Gastrocnemius medialis (tissue), 4 donors: Measurements from ENCODE around the gene ZNF892. TPM values are rescaled to one million over a fixed set of nuclear protein-coding genes. Genes with fewer than 3 reads are reported as not detected.

ENCODE experiments used
- ATAC-seq, 2 donors: fragments of 150-250 bp; one replicate each; pipeline ENCODE4 v1.9.1; 2016
- DNase-seq, 2 donors: peaks; one replicate each; pipeline ENCODE4 v3.0.0-alpha.2; 2019
- H3K27ac ChIP-seq, 4 donors: fragments of 200-600 bp; sonication (generic); 1 replicate in 1 of 4; 2 replicates in 3 of 4; pipeline ENCODE4 v1.5.1; 2016 to 2018; ENCODE audit warnings: mild to moderate bottlenecking in 2 of 4, moderate library complexity in 1 of 4
- H3K27me3 ChIP-seq, 3 donors: fragments of 200-600 bp; sonication (generic) in 2 of 3; 1 replicate in 1 of 3; 2 replicates in 2 of 3; pipeline versions ENCODE4 v1.5.1 to v1.6.0; 2016 to 2019; ENCODE audit warnings: mild to moderate bottlenecking in 1 of 3, moderate library complexity in 1 of 3
- H3K36me3 ChIP-seq, 2 donors: fragments of 200-600 bp; sonication (generic) in 1 of 2; one replicate each; pipeline ENCODE4 v1.5.1; 2017 to 2018
- H3K4me1 ChIP-seq, 2 donors: fragments of 200-600 bp; sonication (generic) in 1 of 2; one replicate each; pipeline ENCODE4 v1.5.1; 2016 to 2017; ENCODE audit warnings: mild to moderate bottlenecking in 2 of 2
- H3K4me3 ChIP-seq, 4 donors: fragments of 200-600 bp; sonication (generic) in 3 of 4; 1 replicate in 1 of 4; 2 replicates in 3 of 4; pipeline ENCODE4 v1.5.1; 2016 to 2019; ENCODE audit warnings: mild to moderate bottlenecking in 2 of 4
- H3K9me3 ChIP-seq, 3 donors: fragments of 200-600 bp; sonication (generic) in 2 of 3; 1 replicate in 1 of 3; 2 replicates in 2 of 3; pipeline ENCODE4 v1.5.1; 2016 to 2019
- POLR2A ChIP-seq, 2 donors: fragments of 450-650 bp; IDR thresholded peaks; one replicate each; pipeline ENCODE4 v1.6.1; 2017; ENCODE audit warnings: antibody characterized with exemption in 2 of 2, mild to moderate bottlenecking in 2 of 2, moderate library complexity in 2 of 2
- in situ Hi-C, 4 donors: fragments of 200-750 bp; cut with MboI; loops; one replicate each; pipeline versions ENCODE4 v1.15.0 to v1.8.0; 2017; ENCODE audit warnings: low sequenced_read_pairs in 4 of 4
- intact Hi-C: fragments of 100-400 bp; cut with DNase I; formaldehyde crosslinking; loops from one replicate; pipeline ENCODE4 v1.15.1; 2023; ENCODE audit warnings: low total_unique reads
- total RNA-seq, 4 donors: library from RNA; depleted of rRNA; stranded (reverse); fragments of >200 nt; gene quantifications; one replicate each; pipeline versions ENCODE4 v1.1.0 to v1.2.3, GENCODE V29; 2016
- TF ChIP-seq, protein P1 (sequence below), 5 experiments: fragments of 450-650 bp in 3 of 5; fragments of 200-600 bp in 2 of 5; sonication (generic) in 2 of 5; IDR thresholded peaks in 4 of 5; conservative IDR thresholded peaks in 1 of 5; 1 replicate in 4 of 5; 2 replicates in 1 of 5; pipeline ENCODE4 v1.5.1; 2016 to 2019; ENCODE audit warnings: antibody characterized with exemption in 5 of 5, mild to moderate bottlenecking in 3 of 5, moderate library complexity in 3 of 5

The ZNF892 gene
- total RNA-seq, 4 donors from 2014 or later, result 1.5 to 4.5 (median 2.1) TPM

DNA sequence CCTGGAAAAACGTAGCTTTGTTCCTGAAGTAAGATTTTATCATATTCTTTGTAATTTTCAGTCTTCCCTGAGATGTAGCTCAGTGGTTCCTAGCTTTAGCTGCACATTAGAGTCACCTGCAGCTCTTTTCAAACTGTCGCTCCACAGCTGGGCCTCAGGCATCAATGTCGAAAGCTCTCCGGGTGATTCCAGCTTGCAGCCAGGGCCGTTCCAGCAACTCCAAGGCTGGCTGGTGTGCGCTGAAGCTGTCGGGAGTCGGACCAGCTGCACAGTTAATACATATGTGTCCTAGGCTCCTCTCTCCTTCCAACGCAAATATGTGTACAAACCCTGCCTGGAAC lies 42.3 kb upstream of the ZNF892 start:
- in situ Hi-C loops (loop anchor here in 1 of 4 donors (5.0 kb wide), 1 partner anchor 42 kb away; the partner anchor contains the start of gene ZNF892), intact Hi-C loops (loop anchor here (1.0 to 10.0 kb wide), 3 partner anchors 42 to 1470 kb away; partner anchors contain the start of genes KANSL3, MRPS5 and ZNF892)
- peak overlapping the region; percentile 65 to 96 (median 90) for H3K4me3 ChIP-seq
- H3K27ac ChIP-seq, result peak overlapping the region; percentile 90 to 95 (median 94)
- peak; percentile 24 to 52 for ATAC-seq
- H3K4me1 ChIP-seq, result peaks cover 22 to 26% of the 10 kb centered on the region in 2 donors
- peaks cover 0 to 8% of the 10 kb centered on the region in 2 donors for H3K36me3 ChIP-seq
- DNase-seq, result no peak
- TF ChIP-seq POLR2A (IDR thresholded peaks at IDR 0.05), result no peak
- TF ChIP-seq, protein P1, sequence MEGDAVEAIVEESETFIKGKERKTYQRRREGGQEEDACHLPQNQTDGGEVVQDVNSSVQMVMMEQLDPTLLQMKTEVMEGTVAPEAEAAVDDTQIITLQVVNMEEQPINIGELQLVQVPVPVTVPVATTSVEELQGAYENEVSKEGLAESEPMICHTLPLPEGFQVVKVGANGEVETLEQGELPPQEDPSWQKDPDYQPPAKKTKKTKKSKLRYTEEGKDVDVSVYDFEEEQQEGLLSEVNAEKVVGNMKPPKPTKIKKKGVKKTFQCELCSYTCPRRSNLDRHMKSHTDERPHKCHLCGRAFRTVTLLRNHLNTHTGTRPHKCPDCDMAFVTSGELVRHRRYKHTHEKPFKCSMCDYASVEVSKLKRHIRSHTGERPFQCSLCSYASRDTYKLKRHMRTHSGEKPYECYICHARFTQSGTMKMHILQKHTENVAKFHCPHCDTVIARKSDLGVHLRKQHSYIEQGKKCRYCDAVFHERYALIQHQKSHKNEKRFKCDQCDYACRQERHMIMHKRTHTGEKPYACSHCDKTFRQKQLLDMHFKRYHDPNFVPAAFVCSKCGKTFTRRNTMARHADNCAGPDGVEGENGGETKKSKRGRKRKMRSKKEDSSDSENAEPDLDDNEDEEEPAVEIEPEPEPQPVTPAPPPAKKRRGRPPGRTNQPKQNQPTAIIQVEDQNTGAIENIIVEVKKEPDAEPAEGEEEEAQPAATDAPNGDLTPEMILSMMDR (IDR thresholded peaks at IDR 0.05 in 4 of 5, conservative IDR thresholded peaks at IDR 0.05 in 1 of 5), result no peak
- no peaks in the 10 kb centered on the region for H3K27me3 ChIP-seq
- no peaks in the 10 kb centered on the region for H3K9me3 ChIP-seq

DNA sequence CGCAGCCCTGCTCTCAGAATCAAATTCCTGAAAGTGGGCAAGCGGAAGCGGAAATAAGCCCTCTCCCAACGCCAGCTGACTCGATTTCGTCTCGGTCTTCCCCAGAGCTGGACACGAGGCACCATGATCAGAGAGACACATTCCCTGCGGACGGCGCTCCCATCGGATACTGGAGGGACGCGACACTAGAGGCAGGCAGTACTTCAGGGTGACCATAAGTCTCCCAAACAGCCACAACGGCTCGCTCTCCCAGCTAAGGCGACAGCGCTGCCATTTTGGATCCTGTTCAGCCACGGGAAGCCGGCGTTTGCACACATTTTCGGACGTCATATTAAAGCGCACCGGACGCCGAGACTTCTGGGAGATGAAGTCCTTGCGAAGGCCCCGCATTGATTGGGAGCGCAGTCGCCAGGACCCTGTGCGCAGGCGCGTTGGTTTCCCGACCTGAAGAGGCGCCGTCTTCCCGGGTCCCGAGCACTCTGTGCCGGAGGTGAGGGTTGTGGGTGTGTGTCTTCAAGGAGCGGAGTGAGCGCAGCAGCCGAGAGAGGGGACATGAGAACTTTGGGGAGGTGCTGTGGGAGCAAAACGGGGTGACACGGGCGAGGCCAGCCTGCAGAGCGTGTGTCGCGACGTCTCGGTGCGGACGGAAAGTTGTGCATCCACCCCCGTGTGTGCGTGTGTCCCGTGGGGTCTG lies 41.8 kb upstream of the ZNF892 start, which contains the start of gene ZNF2:
Gene ZNF2, plus strand, starts transcription at position 439 of the 694 bp plus-strand sequence. CDS start 10,418 bp downstream, outside the sequence.
- in situ Hi-C loops, result loop anchor here in 1 of 4 donors (5.0 kb wide), 1 partner anchor 42 kb away; the partner anchor contains the start of gene ZNF892
- H3K4me3 ChIP-seq, result peak within 1 kb of the TSS; percentile 65 to 96 (median 90)
- intact Hi-C loops, result loop anchor here (1.0 to 10.0 kb wide), 3 partner anchors 42 to 1469 kb away; partner anchors contain the start of genes KANSL3, MRPS5 and ZNF892
- peaks cover 22 to 26% of the 10 kb centered on the region in 2 donors for H3K4me1 ChIP-seq
- DNase-seq (peak; percentile 97), ATAC-seq (peak; percentile 99 to 100)
- no peaks in the 10 kb centered on the region for H3K9me3 ChIP-seq
- peak; percentile 61 to 63 for TF ChIP-seq POLR2A (IDR thresholded peaks at IDR 0.05)
- TF ChIP-seq, protein P1 (IDR thresholded peaks at IDR 0.05 in 4 of 5, conservative IDR thresholded peaks at IDR 0.05 in 1 of 5), result peak in 1 of 5 experiments; percentile 17
- peak within 1 kb of the TSS; percentile 90 to 95 (median 94) for H3K27ac ChIP-seq
- peaks cover 0 to 8% of the 10 kb centered on the region in 2 donors for H3K36me3 ChIP-seq
- no peaks in the 10 kb centered on the region for H3K27me3 ChIP-seq

DNA sequence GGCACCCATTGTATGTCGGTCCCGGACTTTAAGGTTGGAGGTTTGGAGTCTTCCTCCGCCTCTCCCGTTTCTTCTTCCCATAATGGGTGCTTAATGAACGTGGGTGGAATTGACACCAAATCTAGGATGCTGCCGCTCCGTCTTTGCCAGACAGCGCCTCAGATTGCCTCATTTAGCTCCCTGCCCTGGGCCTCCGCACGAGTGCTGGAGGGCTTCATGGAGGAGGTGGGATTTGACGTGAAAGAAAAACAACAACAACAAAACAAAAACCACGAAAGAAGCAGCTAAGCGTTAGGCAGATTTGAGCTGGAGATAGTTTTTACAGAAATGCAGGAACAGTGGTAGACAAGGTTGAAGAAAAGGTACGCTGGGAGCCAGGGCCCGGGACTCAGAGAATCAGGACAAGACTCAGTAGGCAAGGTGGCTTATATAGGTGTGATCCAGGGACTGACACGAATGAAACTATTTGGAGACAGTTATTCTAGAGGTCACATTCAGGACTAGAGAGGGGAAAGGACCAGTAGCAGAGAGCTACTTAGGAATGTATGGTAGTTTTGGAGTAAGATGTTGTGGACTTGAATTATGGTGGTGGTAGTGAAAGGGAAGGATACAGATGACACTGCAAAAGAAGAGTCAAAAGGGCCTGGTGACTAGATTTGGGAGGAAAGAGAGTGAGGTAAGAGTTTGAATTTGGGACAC lies 41.1 kb upstream of the ZNF892 start:
- in situ Hi-C loops, result loop anchor here in 1 of 4 donors (5.0 kb wide), 1 partner anchor 41 kb away; the partner anchor contains the start of gene ZNF892

DNA sequence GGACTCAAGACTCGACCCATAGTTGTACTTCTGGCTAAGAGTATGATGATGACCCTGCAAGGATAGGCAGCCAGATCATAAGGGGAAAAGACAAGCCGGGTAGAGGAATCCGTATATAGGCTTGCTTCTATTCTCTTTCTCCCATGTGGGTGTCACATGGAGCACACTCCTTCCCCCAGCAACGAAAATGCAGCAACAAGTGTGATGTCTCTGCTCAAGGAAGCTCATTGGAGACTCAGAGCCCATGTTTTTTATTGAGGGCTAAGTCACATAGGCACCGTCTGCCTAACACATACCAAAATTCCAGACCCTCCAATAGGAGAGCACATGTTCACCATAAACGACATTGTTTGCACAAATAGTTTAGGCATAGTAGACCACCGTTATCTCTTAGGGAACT lies 35.4 kb upstream of the ZNF892 start:
- in situ Hi-C loops (no loop called here), intact Hi-C loops (no loop called here)
- DNase-seq, result no peak
- no peak for TF ChIP-seq POLR2A (IDR thresholded peaks at IDR 0.05)
- TF ChIP-seq, protein P1 (IDR thresholded peaks at IDR 0.05 in 4 of 5, conservative IDR thresholded peaks at IDR 0.05 in 1 of 5), result no peak
- Histone ChIP-seq H3K4me3 (no peak overlapping the region), H3K27me3 (no peaks in the 10 kb centered on the region), H3K9me3 (no peaks in the 10 kb centered on the region), H3K27ac (no peak overlapping the region), H3K36me3 (no peaks in the 10 kb centered on the region), H3K4me1 (peaks cover 0 to under 1% of the 10 kb centered on the region in 2 donors)
- ATAC-seq, result no peak

More for the DNA sequence above, 41.1 kb upstream of the ZNF892 start:
- Histone ChIP-seq H3K4me3 (peak overlapping the region; percentile 65 to 96 (median 90)), H3K36me3 (peaks cover 0 to 8% of the 10 kb centered on the region in 2 donors), H3K9me3 (no peaks in the 10 kb centered on the region), H3K27ac (peak overlapping the region; percentile 90 to 95 (median 94)), H3K4me1 (peaks cover 22 to 26% of the 10 kb centered on the region in 2 donors), H3K27me3 (no peaks in the 10 kb centered on the region)
- intact Hi-C loops, result loop anchor here (10.0 kb wide), 1 partner anchor 1469 kb away; the partner anchor contains the start of gene KANSL3
- DNase-seq, result no peak
- no peak for ATAC-seq
- TF ChIP-seq, protein P1 (IDR thresholded peaks at IDR 0.05 in 4 of 5, conservative IDR thresholded peaks at IDR 0.05 in 1 of 5), result no peak
- TF ChIP-seq POLR2A (IDR thresholded peaks at IDR 0.05), result no peak
